ENCODE data around the gene DPF3. TPM values are rescaled to one million over a fixed set of nuclear protein-coding genes. Genes with fewer than 3 reads are reported as not detected.

The DPF3 gene
- total and polyA plus RNA-seq, 2 donors (not counting 1 experiment from before 2014, with no cell fraction given), result 3.4 to 10.2 TPM

DNA sequence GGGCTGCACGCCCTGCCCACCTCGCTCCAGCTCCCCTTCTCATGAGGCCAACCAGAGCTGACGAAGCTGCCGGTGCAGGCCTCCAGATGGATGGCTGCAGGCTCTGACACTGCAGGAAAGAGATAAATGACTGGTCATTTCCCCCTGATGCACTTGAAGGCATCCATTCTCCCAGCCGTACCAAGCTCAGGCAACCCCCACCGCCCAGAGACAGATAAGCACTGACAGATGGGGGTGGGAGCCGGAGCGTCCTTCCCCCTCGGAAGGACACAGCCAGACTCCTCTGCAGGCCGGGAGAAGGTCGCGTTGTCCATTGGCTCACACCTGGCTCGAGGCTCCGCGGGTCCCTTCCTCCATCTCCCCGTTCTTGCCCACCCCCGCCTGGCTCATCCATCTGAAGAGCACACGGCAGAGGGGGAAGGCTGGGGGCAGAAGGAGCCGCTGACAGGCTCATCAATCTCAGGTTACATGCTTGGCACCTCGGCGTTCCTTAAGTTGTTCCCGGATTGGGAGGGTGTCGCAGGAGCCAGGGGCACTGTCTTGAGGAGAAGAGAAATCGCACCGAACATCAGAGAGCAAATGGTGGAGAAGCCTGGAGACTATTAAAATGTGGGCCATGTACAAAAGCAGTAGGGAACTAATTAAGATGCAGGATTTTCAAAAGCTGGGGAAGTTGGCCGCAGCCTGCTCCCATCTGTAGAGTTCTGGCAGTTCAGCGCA lies 151.6 kb downstream of the DPF3 start:
- Histone ChIP-seq H3K79me2 (ENCODE audit: control insufficient read depth, insufficient read depth, low read length) (no peaks in the 10 kb centered on the region), H3K36me3 (replicated peaks in 1 of 2; ENCODE audit: control extremely low read depth in 1 of 2, control insufficient read depth in 1 of 2, extremely low read depth in 1 of 2, insufficient read depth in 2 of 2, low read length in 1 of 2) (peaks cover 0 to 9% of the 10 kb centered on the region in 2 experiments), H4K20me1 (ENCODE audit: control insufficient read depth, insufficient read depth, low read length, poor library complexity, severe bottlenecking) (no peaks in the 10 kb centered on the region), H3K9me3 (ENCODE audit: control extremely low read depth in 1 of 3, control insufficient read depth in 2 of 3, insufficient read depth in 1 of 3, low read length in 2 of 3) (no peaks in the 10 kb centered on the region), H3K27ac (ENCODE audit: low read length in 2 of 2) (no peak overlapping the region), H2AFZ (ENCODE audit: insufficient read depth, low read depth, low read length, poor library complexity, severe bottlenecking) (no peak overlapping the region), H3K9ac (ENCODE audit: low read length) (no peak overlapping the region), H3K27me3 (replicated peaks in 1 of 4; ENCODE audit: control extremely low read depth in 1 of 4, control insufficient read depth in 3 of 4, insufficient read depth in 4 of 4, low read length in 3 of 4) (no peaks in the 10 kb centered on the region), H3K4me3 (ENCODE audit: control extremely low read depth in 1 of 5, extremely low read depth in 1 of 5, insufficient read depth in 1 of 5, low read depth in 2 of 5, low read length in 4 of 5) (no peak overlapping the region), H3K4me1 (ENCODE audit: control insufficient read depth in 2 of 2, insufficient read depth in 2 of 2, low read length in 2 of 2) (no peaks in the 10 kb centered on the region), H3K4me2 (replicated peaks; ENCODE audit: low read depth, low read length, poor library complexity, severe bottlenecking) (no peak overlapping the region)
- WGBS (ENCODE audit: insufficient coverage), result 80% methylated on average over 23 of the region's 27 CpGs
- CTCF ChIA-PET, result no interaction called here
- Mint-ChIP-seq H3K27me3 (no peaks in the 10 kb centered on the region), H3K9me3 (ENCODE audit: insufficient read depth) (no peaks in the 10 kb centered on the region), H3K4me1 (no peaks in the 10 kb centered on the region), H3K27ac (no peak overlapping the region), H3K4me3 (no peak overlapping the region)
- TF ChIP-seq EZH2 (IDR thresholded peaks at IDR 0.05; ENCODE audit: borderline replicate concordance, insufficient read depth, low read depth, low read length, poor library complexity, severe bottlenecking), result no peak
- TF ChIP-seq, protein P1, sequence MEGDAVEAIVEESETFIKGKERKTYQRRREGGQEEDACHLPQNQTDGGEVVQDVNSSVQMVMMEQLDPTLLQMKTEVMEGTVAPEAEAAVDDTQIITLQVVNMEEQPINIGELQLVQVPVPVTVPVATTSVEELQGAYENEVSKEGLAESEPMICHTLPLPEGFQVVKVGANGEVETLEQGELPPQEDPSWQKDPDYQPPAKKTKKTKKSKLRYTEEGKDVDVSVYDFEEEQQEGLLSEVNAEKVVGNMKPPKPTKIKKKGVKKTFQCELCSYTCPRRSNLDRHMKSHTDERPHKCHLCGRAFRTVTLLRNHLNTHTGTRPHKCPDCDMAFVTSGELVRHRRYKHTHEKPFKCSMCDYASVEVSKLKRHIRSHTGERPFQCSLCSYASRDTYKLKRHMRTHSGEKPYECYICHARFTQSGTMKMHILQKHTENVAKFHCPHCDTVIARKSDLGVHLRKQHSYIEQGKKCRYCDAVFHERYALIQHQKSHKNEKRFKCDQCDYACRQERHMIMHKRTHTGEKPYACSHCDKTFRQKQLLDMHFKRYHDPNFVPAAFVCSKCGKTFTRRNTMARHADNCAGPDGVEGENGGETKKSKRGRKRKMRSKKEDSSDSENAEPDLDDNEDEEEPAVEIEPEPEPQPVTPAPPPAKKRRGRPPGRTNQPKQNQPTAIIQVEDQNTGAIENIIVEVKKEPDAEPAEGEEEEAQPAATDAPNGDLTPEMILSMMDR (IDR thresholded peaks at IDR 0.05), result no peak
- intact Hi-C loops (cut with micrococcal nuclease), result no loop called here
- DNase-seq, result no peak
- ATAC-seq (ENCODE audit: low read depth), result no peak
- POLR2A ChIA-PET, result no interaction called here

DNA sequence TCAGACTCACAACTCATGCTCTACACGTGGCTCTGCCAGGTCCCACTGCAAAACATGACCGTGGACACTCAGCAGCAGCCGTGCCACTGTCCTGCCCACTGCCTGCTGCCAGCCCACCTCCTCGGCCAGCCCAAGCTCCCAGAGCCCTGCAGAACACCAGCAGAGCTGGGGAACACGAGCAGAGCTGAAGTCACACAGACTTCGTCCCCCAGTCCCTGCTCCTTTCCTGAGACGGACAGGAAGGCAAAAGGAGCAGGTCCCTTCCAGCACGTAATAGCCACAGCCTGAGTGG lies 152.1 kb downstream of the DPF3 start:
- H3K27me3 Mint-ChIP-seq, result no peaks in the 10 kb centered on the region
- H2AFZ ChIP-seq (ENCODE audit: insufficient read depth, low read depth, low read length, poor library complexity, severe bottlenecking), result no peak overlapping the region
- peaks cover 0 to 6% of the 10 kb centered on the region in 2 experiments for H3K36me3 ChIP-seq (replicated peaks in 1 of 2; ENCODE audit: control extremely low read depth in 1 of 2, control insufficient read depth in 1 of 2, extremely low read depth in 1 of 2, insufficient read depth in 2 of 2, low read length in 1 of 2)
- intact Hi-C loops (cut with micrococcal nuclease), result no loop called here
- H3K9me3 Mint-ChIP-seq (ENCODE audit: insufficient read depth), result no peaks in the 10 kb centered on the region
- H3K4me1 Mint-ChIP-seq, result no peaks in the 10 kb centered on the region
- ATAC-seq (ENCODE audit: low read depth) (no peak), DNase-seq (no peak)
- H3K4me3 ChIP-seq (ENCODE audit: control extremely low read depth in 1 of 5, extremely low read depth in 1 of 5, insufficient read depth in 1 of 5, low read depth in 2 of 5, low read length in 4 of 5), result no peak overlapping the region
- H3K4me2 ChIP-seq (replicated peaks; ENCODE audit: low read depth, low read length, poor library complexity, severe bottlenecking), result no peak overlapping the region
- H4K20me1 ChIP-seq (ENCODE audit: control insufficient read depth, insufficient read depth, low read length, poor library complexity, severe bottlenecking), result no peaks in the 10 kb centered on the region
- no peaks in the 10 kb centered on the region for H3K4me1 ChIP-seq (ENCODE audit: control insufficient read depth in 2 of 2, insufficient read depth in 2 of 2, low read length in 2 of 2)
- no peaks in the 10 kb centered on the region for H3K9me3 ChIP-seq (ENCODE audit: control extremely low read depth in 1 of 3, control insufficient read depth in 2 of 3, insufficient read depth in 1 of 3, low read length in 2 of 3)
- no peaks in the 10 kb centered on the region for H3K27me3 ChIP-seq (replicated peaks in 1 of 4; ENCODE audit: control extremely low read depth in 1 of 4, control insufficient read depth in 3 of 4, insufficient read depth in 4 of 4, low read length in 3 of 4)
- no peak overlapping the region for H3K27ac Mint-ChIP-seq
- no peak overlapping the region for H3K4me3 Mint-ChIP-seq
- TF ChIP-seq EZH2 (IDR thresholded peaks at IDR 0.05; ENCODE audit: borderline replicate concordance, insufficient read depth, low read depth, low read length, poor library complexity, severe bottlenecking), result no peak
- TF ChIP-seq, protein P1 (IDR thresholded peaks at IDR 0.05), result no peak
- no peak overlapping the region for H3K9ac ChIP-seq (ENCODE audit: low read length)
- POLR2A ChIA-PET, result no interaction called here
- no peaks in the 10 kb centered on the region for H3K79me2 ChIP-seq (ENCODE audit: control insufficient read depth, insufficient read depth, low read length)
- H3K27ac ChIP-seq (ENCODE audit: low read length in 2 of 2), result no peak overlapping the region
- 87% methylated on average over 8 of the region's 8 CpGs for WGBS (ENCODE audit: insufficient coverage)
- CTCF ChIA-PET, result no interaction called here

All from B cell (primary cell).